GM12875 (cell line): ENCODE measurements around the gene GANC.
"Not testable (repeated sequence)": the region's sequence is repeated elsewhere in the genome, so short reads cannot be mapped to it uniquely, and the experiment has no call there.

Source experiments
- H3K4me3 ChIP-seq: one replicate; pipeline ENCODE4 v1.5.1; 2011; ENCODE audit warnings: low read depth, low read length, control low read depth
- CTCF ChIP-seq: IDR thresholded peaks from 2 replicates; pipeline ENCODE4 v1.5.1; 2011; ENCODE audit warnings: low read depth, mild to moderate bottlenecking, control low read depth, inconsistent platforms, low read length, moderate library complexity, borderline replicate concordance; ENCODE audit not compliant: insufficient read depth

The GANC gene

GRCh38 chr15:42313463-42313862, 40.5 kb downstream of the GANC start:
- no peak overlapping the region for H3K4me3 ChIP-seq
- no peak for TF ChIP-seq CTCF

- TF ChIP-seq CTCF: no peak
- no peak overlapping the region for H3K4me3 ChIP-seq
Measured at GRCh38 chr15:42314818-42315217, 41.8 kb downstream of the GANC start.

- no peak for TF ChIP-seq CTCF
- H3K4me3 ChIP-seq: no peak overlapping the region
Measured at GRCh38 chr15:42315521-42315920, 42.5 kb downstream of the GANC start.

GRCh38 chr15:42316282-42316805, 43.3 kb downstream of the GANC start:
- H3K4me3 ChIP-seq: not testable (repeated sequence)

- TF ChIP-seq CTCF: no peak
- no peak overlapping the region for H3K4me3 ChIP-seq
Measured at GRCh38 chr15:42319206-42319605, 46.2 kb downstream of the GANC start.

- no peak overlapping the region for H3K4me3 ChIP-seq
- TF ChIP-seq CTCF: no peak
Measured at GRCh38 chr15:42324308-42324707, 51.3 kb downstream of the GANC start.

GRCh38 chr15:42329161-42329560, 56.2 kb downstream of the GANC start:
- TF ChIP-seq CTCF: no peak
- no peak overlapping the region for H3K4me3 ChIP-seq

- no peak overlapping the region for H3K4me3 ChIP-seq
- no peak for TF ChIP-seq CTCF
Measured at GRCh38 chr15:42329992-42330391, 57.0 kb downstream of the GANC start.
